ENCODE results near the gene DNER. TPM values are rescaled to one million over a fixed set of nuclear protein-coding genes. Genes with fewer than 3 reads are reported as not detected.

Gene DNER
- total and polyA plus RNA-seq, 10 of the 15 experiments (the other 5 are each of a cell fraction or from before 2014, with no cell fraction given): 0.04 to 0.08 (median 0.07) TPM; not detected in 7

GRCh38 chr2:229728370-229728769 lies 14.0 kb upstream of the DNER start (continued):
- TF ChIP-seq HSF1 (IDR thresholded peaks at IDR 0.05; ENCODE audit: low read depth, low read length) (no peak), SRF (IDR thresholded peaks at IDR 0.05; ENCODE audit: low read depth in 2 of 2, low read length in 2 of 2) (no peak), NR2C2 (IDR thresholded peaks at IDR 0.05; ENCODE audit: borderline replicate concordance, control insufficient read depth, insufficient read length, low read depth) (no peak)

GRCh38 chr2:229726643-229727042 lies 12.3 kb upstream of the DNER start:
- CTCF ChIA-PET: no interaction called here
- FAIRE-seq: no peak
- in situ Hi-C loops (cut with MboI): no loop called here

More at GRCh38 chr2:229726643-229727042, 12.3 kb upstream of the DNER start:
- no peaks in the 10 kb centered on the region for H3K36me3 ChIP-seq (ENCODE audit: control insufficient read depth in 2 of 2, insufficient read depth in 2 of 2, low read length in 1 of 2)
- ChIA-PET SMC1A (ENCODE audit: uncharacterized antibody, unreplicated experiment) (no interaction called here), POLR2A (no interaction called here), RAD21 (ENCODE audit: unreplicated experiment) (no interaction called here)
- no peaks in the 10 kb centered on the region; a peak in 1 of 4 replicates for H3K27me3 ChIP-seq (replicated peaks in 1 of 2; ENCODE audit: control insufficient read depth in 2 of 2, insufficient read depth in 2 of 2, low read length in 1 of 2)
- no peak overlapping the region for H3K9ac ChIP-seq (ENCODE audit: control insufficient read depth, insufficient read depth, low read length)
- no peak overlapping the region for H3K27ac ChIP-seq (ENCODE audit: control insufficient read depth, insufficient read depth)
- WGBS (ENCODE audit: insufficient coverage, insufficient replicate concordance, low lambda C conversion rate, missing lambda C conversion rate): 45% methylated on average over 2 of the region's 2 CpGs
- ATAC-seq (no peak), DNase-seq (ENCODE audit: low read depth, low spot score) (no peak)
- H2AFZ ChIP-seq (ENCODE audit: control insufficient read depth, low read depth, low read length): no peak overlapping the region
- intact Hi-C loops (cut with micrococcal nuclease; ENCODE audit: unreplicated experiment): no loop called here
- no TSS peak for BruUV-seq (replicated peaks)
- no peaks in the 10 kb centered on the region for H3K4me1 ChIP-seq (ENCODE audit: control insufficient read depth, insufficient read depth, low read length)
- TF ChIP-seq RB1 (IDR thresholded peaks at IDR 0.05; ENCODE audit: borderline replicate concordance) (no peak), IKZF1 (conservative IDR thresholded peaks at IDR 0.05) (no peak), PKNOX1 (IDR thresholded peaks at IDR 0.05) (no peak), WRNIP1 (IDR thresholded peaks at IDR 0.05; ENCODE audit: borderline replicate concordance, low read depth, low read length) (no peak), STAT1 (conservative IDR thresholded peaks at IDR 0.05) (no peak), SP1 (IDR thresholded peaks at IDR 0.05; ENCODE audit: low read depth, low read length) (no peak), ATF7 (IDR thresholded peaks at IDR 0.05; ENCODE audit: low read depth) (no peak)
- no peaks in the 10 kb centered on the region for H3K9me3 ChIP-seq (replicated peaks; ENCODE audit: control insufficient read depth, insufficient read depth, low read length)
- no peak overlapping the region for H3K4me3 ChIP-seq
- H3K79me2 ChIP-seq (ENCODE audit: control insufficient read depth, insufficient read depth, low read length): no peaks in the 10 kb centered on the region
- no peak overlapping the region for H3K4me2 ChIP-seq (ENCODE audit: control insufficient read depth, insufficient read depth)
- no peaks in the 10 kb centered on the region for H4K20me1 ChIP-seq (ENCODE audit: control insufficient read depth, insufficient read depth)
